Measurements from ENCODE around the gene PODNL1. TPM values are rescaled to one million over a fixed set of nuclear protein-coding genes. Genes with fewer than 3 reads are reported as not detected.

Gene PODNL1
- total and polyA plus RNA-seq, 2 of the 8 experiments (the other 6 are each of a cell fraction or from before 2014, with no cell fraction given): 1.0 to 1.5 TPM

GRCh38 chr19:13963603-13964105, 25.4 kb upstream of the PODNL1 start (continued):
- peak; percentile 10 for TF ChIP-seq KDM4A (IDR thresholded peaks at IDR 0.05; ENCODE audit: low read depth, low read length, severe bottlenecking)
- TF ChIP-seq MAX (IDR thresholded peaks at IDR 0.05): peak; percentile 92
- TF ChIP-seq CHD7 (IDR thresholded peaks at IDR 0.05; ENCODE audit: insufficient replicate concordance, low read length): no peak
- peak; percentile 41; the same call in 1 of the 2 replicates for TF ChIP-seq TBP (IDR thresholded peaks at IDR 0.05; ENCODE audit: low read depth, low read length)
- 0 out of 2 replicates have a peak, but pooled peaks have one; percentile 30 for TF ChIP-seq TCF12 (IDR thresholded peaks at IDR 0.05; ENCODE audit: low read depth, low read length)
- 0 out of 2 replicates have a peak, but pooled peaks have one; percentile 34 for TF ChIP-seq PHF8 (conservative IDR thresholded peaks at IDR 0.05; ENCODE audit: low read depth, low read length)

Measured in H1 (cell line).